ENCODE data around the gene BRD9.
A peak's percentile ranks its signal among the peaks of the same experiment; 100 is the strongest.
"Not testable (repeated sequence)": the region's sequence is repeated elsewhere in the genome, so short reads cannot be mapped to it uniquely, and the experiment has no call there.

The BRD9 gene

DNA sequence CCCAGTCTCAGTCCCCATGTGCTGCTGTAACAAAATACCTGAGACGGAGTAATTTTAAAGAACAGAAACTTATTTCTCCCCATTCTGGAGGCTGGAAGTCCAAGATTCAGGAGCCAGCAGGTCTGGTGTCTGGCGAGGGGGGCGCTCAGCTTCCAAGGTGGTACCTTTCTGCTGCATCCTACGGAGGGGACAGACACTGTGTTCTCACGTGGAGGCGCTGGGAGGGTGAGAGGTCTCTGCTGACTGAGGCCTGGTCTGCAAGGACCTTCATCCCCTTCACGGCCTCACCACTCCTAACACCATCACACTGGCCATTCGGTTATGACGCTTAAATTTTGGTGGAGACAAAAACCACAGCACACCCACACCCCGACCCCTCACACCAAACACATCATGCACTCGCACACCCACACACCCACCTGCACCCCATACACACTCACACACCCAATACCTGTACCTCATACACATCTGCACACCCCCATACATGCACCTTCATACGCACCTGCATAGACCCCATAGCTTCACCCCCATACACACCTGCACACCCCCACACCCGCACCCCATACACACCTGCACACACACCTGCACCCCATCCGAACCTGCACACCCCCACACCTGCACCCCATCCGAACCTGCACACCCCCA, 32.0 kb downstream of the BRD9 start:
- FAIRE-seq = no peak

DNA sequence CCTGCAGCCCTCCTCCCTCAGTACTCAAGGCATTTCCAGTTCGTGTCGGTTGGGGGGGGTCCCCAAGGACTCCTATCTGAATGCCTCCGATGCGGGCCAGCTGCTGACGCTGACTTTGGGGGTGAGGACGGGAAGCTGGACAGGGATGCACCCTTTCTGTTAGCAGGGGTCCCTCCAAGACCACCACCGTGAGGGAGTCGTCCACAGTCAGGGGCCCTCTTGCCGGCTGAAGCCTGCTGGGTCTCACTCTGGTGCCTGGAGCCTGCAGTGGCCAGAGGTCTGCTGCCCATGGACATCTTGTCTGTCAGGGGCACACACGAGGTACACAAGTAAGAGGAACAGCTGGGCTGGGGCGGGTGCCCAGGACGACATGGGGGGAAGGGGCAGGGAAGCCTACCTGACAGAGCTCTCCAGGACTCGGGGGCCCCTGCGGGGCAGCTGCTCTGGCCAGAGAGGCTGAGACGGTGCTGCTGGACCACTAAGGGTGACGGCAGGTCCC, 32.8 kb downstream of the BRD9 start:
- DNase-seq (ENCODE audit: insufficient read length, low spot score) (no peak), FAIRE-seq (no peak)

More for the DNA sequence above, 32.0 kb downstream of the BRD9 start:
- no peak for DNase-seq (ENCODE audit: insufficient read length, low spot score)

DNA sequence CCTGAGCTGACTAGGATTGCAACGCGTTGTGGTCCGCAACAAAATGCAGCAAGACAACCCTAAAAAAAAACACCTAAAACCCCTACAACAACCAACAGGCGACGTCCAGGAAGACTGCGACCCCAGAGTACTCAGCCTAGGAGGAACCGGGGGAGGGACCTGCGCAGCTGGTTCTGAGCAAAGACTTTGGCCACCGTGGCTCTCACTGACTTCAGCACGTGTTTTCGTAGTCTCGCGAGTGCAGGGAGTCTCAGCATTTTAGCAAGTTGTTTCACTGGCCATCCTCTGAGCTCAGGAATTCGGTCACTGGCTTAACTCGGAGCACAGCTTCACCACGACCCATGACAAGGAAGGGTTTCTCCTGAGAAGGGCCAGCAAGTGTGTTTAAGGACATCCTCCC, 33.2 kb downstream of the BRD9 start:
- no peak for DNase-seq (ENCODE audit: insufficient read length, low spot score)
- no peak for FAIRE-seq

DNA sequence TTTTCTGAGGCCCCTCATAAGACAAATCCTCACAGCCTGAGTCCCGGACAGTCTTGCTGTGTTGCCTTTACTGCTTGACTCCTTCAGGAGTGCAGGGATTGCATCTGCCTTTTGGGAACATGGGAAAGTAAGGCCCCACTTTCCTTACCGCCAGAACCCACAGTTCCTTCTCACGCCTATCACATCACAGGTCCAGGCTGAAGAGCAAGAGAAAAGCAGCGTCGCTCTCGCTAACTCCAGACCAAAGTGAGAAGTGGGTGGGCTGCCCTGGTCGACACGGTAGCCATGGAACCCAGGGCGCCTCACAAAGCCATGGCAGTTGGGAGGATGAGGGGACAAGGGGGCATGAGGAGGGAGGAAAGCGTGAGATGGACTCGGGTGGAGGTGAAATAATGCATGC, 33.9 kb downstream of the BRD9 start:
- DNase-seq (ENCODE audit: insufficient read length, low spot score) (no peak), FAIRE-seq (peak; percentile 13)

DNA sequence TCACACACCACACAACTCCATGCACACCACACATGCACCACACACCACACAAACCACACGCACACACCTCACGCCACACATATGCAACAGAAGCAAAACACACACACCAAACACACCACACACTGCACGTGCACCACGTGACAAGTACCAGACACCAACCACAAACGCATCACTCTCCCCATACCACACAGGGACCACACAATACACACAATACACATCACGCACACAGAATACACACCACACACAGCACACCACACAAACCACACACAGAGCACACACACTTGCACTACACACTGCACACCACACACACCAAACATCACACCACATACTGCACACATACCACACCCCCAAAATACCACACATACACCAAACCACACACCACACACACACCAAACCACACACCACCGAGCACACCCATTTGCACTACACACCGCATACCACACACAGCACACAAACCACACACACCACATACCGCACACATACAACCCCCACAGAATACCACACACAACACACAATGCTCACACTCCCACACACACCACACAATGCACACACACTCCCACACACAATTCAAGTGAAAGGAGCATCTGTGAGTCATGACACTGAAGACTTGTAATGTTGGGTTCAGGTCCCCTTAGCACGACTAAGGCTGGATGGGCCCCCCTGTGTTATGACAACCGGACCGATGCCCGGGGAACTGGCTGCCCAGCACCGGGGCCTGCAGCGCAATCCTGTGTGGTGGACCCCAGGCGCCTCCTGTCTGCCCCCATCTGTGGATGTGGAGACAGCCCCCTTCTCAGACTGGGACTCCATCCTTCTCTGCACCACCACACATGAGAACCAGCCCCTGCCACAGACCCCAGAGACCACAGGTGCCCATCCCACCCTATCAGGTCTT, 35.8 kb downstream of the BRD9 start:
- FAIRE-seq (no peak), DNase-seq (ENCODE audit: insufficient read length, low spot score) (no peak)

DNA sequence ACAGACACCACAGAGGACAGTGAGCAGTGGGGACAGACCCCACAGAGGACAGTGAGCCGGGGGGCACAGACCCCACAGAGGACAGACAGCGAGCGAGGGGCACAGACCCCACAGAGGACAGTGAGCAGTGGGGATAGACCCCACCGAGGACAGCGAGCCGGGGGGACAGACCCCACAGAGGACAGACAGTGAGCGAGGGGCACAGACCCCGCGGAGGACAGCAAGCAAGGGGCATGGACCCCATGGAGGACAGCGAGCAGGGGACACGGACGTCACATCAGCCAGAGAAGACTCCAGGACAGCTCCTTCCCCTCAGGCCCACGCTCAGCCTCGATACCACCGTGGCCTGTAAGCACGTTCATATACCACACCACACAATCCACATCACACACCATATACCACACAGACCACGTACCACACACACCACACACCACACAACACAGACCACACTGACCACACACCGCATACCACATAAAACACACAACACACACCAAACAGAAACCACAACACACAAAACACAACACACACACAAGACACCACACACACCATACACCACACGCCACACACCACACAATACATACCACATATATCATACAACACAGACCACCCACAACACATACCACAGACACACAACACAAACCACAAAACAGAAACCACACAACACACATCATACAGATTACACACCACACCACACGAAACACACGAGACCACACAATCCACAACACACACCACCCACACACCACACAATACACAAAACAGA, 36.6 kb downstream of the BRD9 start:
- DNase-seq (ENCODE audit: insufficient read length, low spot score) (no peak), FAIRE-seq (peak; percentile 100)

DNA sequence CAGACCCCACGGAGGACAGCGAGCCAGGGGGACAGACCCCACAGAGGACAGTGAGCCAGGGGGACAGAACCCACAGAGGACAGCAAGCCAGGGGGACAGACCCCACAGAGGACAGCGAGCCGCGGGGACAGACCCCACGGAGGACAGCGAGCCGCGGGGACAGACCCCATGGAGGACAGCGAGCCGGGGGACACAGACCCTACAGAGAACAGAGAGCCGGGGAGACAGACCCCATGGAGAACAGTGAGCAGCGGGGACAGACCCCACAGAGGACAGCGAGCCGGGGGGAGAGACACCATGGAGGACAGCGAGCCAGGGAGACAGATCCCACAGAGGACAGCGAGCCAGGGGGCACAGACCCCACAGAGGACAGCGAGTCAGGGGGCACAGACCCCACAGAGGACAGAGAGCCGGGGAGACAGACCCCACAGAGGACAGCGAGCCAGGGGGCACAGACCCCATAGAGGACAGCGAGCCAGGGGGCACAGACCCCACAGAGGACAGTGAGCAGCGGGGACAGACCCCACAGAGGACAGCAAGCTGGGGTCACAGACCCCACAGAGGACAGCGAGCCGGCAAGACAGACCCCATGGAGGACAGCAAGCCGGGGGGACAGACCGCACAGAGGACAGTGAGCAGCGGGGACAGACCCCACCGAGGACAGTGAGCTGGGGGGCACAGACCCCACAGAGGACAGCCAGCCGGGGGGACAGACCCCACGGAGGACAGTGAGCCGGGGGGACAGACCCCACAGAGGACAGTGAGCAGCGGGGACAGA, 37.4 kb downstream of the BRD9 start:
- DNase-seq (ENCODE audit: insufficient read length, low spot score) (no peak), FAIRE-seq (no peak)

DNA sequence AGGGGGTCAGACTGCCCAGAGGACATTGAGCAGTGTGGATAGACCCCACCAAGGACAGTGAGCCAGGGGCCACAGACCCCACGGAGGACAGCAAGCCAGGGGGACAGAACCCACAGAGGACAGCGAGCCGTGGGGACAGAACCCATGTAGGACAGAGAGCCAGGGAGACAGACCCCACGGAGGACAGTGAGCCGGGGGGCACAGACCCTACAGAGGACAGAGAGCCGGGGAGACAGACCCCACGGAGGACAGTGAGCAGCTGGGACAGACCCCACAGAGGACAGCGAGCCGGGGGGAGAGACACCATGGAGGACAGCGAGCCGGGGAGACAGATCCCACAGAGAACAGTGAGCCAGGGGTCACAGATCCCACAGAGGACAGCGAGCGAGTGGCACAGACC, 38.4 kb downstream of the BRD9 start:
- DNase-seq (ENCODE audit: insufficient read length, low spot score) (no peak), FAIRE-seq (no peak)

DNA sequence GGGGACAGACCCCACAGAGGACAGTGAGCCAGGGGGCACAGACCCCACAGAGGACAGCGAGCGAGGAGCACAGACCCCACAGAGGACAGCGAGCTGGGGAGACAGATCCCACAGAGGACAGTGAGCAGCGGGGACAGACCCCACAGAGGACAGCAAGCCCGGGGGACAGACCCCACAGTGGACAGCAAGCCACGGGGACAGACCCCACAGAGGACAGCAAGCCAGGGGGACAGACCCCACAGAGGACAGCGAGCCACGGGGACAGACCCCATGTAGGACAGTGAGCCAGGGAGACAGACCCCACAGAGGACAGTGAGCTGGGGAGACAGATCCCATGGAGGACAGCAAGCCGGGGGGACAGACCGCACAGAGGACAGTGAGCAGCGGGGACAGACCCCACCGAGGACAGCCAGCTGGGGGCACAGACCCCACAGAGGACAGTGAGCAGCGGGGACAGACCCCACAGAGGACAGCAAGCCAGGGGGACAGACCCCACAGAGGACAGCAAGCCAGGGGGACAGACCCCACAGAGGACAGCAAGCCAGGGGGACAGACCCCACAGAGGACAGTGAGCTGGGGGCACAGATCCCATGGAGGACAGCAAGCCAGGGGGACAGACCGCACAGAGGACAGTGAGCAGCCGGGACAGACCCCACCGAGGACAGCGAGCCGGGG, 39.0 kb downstream of the BRD9 start:
- DNase-seq (ENCODE audit: insufficient read length, low spot score) = not testable (repeated sequence)
- FAIRE-seq = peak; percentile 40

DNA sequence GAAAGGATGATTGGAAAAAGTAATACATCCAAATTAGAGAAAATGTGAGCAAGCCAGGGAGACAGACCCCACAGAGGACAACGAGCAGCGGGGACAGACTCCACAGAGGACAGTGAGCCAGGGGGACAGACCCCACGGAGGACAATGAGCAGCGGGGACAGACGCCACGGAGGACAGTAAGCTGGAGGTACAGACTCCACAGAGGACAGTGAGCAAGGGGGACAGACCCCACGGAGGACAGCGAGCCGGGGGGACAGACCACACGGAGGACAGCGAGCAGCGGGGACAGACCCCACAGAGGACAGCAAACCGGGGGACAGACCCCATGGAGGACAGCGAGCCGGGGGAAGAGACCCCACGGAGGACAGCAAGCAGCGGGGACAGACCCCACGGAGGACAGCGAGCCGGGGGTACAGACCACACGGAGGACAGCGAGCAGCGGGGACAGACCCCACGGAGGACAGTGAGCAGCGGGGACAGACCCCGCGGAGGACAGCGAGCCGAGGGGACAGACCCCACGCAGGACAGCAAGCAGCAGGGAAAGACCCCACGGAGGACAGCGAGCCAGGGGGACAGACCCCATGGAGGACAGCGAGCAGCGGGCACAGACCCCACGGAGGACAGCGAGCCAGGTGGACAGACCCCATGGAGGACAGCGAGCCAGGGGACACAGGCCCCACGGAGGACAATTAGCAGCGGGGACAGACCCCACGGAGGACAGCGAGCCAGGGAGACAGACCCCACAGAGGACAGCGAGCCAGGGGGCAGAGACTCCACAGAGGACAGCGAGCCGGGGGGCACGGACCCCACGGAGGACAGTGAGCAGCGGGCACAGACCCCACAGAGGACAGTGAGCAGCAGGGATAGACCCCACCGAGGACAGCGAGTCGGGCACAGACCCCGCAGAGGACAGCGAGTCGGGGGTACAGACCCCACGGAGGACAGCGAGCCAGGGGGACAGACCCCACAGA, 39.9 kb downstream of the BRD9 start:
- no peak for DNase-seq (ENCODE audit: insufficient read length, low spot score)
- FAIRE-seq = peak; percentile 4

DNA sequence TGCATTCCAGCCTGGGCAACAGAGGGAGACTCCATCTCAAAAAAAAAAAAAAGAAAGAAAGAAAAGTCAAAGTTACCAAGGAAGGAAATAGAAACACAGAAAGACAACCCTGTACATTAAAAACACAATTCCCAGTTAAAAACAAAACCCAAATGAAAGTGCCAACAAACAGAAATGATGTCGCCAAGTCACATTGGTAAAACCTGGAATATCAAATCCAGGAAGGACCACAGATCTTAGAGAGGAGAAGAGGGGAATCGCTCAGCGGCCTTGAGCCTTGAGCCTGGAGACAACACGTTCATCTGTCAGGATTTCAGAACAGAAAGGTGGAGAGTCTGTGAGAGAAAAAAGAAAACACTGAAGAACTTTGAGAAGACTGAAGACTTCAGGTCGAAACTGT, 40.6 kb downstream of the BRD9 start:
- FAIRE-seq = no peak

DNA sequence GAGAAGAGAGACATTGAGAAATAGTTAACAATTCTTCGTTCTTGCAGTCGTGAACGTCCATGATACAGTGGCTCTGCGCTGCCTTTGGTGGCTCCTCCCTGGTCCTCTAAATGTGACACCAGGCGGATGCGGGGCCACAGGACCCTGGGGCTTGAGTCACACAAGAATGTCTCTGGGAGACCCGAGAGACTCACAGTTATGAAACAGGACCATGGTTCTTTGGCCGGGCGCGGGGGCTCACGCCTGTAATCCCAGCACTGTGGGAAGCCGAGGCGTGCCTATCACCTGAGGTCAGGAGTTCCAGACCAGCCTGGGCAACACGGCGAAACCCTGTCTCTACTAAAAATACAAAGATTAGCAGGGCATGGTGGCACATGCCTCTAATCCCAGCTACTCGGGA, 41.0 kb downstream of the BRD9 start:
- no peak for FAIRE-seq
- no peak for DNase-seq (ENCODE audit: insufficient read length, low spot score)

More for the DNA sequence above, 40.6 kb downstream of the BRD9 start:
- DNase-seq (ENCODE audit: insufficient read length, low spot score) = no peak

DNA sequence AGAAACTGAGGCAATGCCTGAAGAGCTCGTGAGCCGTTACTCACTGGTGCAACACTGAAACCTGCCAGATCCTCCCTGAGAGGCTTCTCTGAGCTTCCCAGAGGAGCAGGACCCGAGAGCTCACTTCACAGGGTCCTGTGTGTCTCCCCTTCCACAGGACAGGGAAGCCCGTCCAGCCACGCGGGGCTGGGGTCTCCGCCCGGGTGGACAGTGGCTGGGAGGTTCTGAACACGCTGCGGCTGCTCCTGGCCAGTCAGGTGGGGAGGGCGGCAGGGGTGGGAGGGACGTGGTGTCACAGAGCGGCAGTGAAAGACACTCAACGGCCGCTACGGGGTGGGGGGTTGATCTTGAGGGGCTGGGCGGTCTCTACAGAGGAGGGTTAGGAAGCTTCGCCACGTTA, 41.5 kb downstream of the BRD9 start:
- DNase-seq (ENCODE audit: insufficient read length, low spot score) (no peak), FAIRE-seq (no peak)

DNA sequence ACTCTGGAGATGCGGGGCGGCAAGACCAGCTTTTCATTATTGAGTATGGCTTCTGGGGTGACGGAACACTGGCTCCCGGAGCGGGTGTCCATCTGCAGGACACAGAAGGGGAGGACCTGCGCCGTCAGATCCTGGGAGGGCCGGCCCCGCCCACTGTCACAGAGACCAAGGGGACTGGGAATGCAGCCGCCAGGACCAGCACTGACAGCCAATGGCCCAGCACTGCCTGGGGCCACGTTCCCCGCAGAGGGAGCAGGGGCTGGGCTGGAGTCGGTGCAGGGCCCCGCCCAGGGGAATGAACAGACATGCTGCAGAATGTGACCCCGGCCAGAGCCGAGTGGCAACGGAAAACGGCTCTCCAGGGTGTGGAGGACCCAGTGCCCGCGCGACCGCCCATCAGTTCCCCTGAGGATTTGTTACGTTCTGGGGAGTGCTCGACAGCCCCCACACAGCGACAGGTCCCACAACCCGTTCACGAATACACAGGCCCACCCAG, 42.0 kb downstream of the BRD9 start, which contains the start of gene ZDHHC11:
TSS of gene ZDHHC11 (minus strand) at position 476 of the 496 bp plus-strand sequence. CDS start at position 92, 384 bp downstream.
- DNase-seq (ENCODE audit: insufficient read length, low spot score) (no peak), FAIRE-seq (peak; percentile 55)

DNA sequence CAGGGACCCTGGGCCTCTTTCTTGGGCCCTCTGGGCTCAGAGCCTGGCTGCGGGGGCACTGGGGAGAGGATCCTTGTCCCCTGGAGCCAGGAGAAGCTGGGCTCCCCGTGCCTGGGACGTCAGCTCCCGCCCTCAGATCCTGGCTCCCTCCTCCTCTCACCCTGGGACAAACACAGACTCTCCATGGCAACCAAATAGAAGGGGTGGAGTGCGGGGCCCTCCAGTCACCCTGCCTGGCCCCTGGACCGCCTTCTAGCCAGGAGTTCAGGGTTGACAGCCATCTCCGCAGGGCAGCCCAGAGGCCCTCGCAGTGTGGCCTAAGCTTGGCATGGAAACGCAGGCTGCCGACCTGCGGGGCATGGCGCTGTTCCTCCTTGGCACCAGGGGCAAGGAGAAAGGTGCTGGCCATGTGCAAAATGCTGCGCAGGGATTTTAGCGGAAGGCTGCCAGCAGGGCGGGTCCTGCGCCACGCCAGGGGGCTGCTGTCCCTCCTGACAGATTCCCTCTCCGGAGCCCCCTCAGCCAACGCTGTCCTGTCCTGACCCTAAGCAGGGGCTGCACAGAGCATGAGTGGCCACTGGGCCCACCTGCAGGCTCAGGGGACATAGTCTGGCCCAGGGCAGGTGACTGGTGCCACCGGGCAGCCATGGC, 42.8 kb downstream of the BRD9 start:
- FAIRE-seq = no peak
- no peak for DNase-seq (ENCODE audit: insufficient read length, low spot score)

DNA sequence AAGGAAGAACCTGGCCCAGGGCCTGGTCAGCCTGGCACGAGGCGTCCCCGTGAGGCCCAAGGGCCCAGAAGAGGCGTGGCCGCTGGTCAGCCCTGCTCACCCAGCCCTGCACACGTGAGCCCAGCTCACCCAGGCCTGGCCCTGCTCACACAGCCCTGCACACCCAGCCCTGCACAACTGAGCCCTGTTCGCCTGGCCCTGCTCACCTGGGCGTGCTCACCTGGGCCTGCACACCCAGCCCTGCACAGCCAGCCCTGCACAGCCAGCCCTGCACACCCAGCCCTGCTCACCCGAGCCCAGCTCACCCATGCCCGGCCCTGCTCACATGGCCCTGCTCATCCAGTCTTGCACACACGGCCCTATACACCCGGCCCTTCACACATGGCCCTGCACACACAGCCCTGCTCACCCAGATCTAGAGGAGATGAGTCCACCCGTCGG, 43.9 kb downstream of the BRD9 start:
- FAIRE-seq (no peak), DNase-seq (ENCODE audit: insufficient read length, low spot score) (no peak)

DNA sequence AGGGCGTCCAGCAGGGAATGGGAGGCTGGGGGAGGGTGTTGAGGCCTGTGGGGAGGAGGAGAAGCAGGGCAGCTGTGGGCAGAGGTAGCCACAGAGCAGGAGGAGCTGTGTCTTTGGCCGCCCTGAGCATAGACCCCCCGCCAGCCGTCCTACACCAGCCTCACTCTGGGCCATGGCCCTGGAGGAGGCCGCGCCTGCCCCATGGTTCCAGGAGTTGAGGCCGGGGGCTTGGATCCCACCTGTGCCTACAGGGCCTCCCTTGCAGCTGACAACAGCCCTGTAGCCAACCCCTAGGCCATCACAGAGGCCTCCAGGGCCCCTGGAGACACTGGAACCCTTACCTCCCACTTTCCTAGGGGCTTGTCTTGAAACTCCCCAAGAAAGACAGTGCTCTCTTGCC, 44.9 kb downstream of the BRD9 start:
- not testable (repeated sequence) for FAIRE-seq; DNase-seq (ENCODE audit: insufficient read length, low spot score)

DNA sequence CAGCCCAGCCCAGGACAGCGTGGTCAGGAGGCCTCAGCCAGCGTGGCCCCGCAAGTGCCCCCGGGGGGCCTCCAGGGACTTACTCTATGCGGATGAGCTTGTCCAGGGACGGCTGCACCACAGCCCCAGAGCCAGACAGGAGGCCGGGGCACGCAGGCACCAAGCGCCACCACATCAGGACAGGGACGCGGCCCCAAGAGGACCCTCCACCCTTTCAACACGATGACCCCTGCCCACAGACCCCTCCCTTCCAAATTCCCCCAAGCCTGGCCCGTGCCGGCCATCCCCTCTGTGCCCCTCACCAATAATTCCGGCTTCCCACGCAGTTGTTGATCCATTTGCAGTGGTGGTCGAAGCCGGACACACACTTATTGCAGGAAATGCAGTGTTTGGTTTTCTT, 45.4 kb downstream of the BRD9 start:
- not testable (repeated sequence) for FAIRE-seq

More for the DNA sequence above, 45.4 kb downstream of the BRD9 start:
- DNase-seq (ENCODE audit: insufficient read length, low spot score) = not testable (repeated sequence)
